Kidney glomerular epithelial cell (primary cell): ENCODE measurements around the gene DPF3.

ENCODE experiments used
- DNase-seq: peaks from one replicate; lab custom pipeline; 2025; lab: John Stamatoyannopoulos, UW

Gene DPF3

DNA sequence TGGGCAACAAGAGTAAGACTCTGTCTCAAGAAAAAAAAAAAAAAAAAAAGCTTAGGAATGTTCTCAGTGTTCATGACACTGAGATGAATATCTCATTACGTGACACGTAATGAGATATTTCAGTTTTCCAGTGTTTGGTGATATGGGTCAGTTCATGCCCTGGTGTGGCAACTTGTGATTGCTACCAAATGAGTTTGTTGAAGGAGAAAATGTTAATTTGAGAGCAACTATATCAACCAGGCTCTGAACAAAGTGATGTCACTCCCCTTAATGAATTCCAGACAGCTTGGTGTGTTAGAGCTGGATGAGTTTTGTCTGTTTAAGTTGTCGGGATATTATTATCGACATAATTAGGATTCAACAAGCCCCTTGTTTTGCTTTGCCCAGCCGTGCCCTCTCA lies 211.7 kb downstream of the DPF3 start:
- DNase-seq = no peak

DNA sequence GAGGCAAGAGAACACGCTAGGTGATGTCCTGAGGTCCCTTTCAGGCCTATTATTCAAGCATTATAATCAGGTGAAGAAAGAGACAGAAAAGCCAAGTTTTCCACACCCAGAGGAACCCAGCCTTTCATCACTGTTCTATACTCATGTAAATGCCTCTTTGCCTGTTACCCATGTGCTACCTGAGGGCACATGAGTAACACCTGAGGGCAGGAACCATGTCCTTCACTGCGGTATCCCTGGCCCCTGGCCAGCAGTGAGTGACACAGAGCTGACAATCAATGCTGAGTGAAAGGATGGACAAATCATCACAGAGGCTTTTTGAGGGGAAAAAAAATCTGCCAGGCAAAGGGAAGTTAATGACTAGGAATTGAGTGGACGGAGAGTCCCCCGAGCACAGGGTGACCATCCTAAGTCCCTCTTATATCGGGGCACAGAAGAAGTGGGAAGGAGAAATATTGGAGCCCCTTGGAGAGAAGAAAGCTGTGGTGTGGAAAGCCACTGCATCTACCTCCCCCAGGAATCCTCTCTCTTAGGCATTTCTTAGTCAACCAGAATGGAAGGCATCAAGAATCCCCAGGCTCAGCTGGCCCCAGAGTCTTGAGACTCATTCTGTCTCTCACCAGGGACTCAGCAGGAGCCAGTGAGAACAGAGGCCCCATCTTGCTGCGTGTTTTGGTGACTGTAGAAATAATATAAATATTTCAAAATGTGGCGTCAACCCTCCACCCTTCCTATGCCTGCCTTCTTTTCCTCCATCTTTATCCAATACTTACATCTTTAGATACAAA lies 212.9 kb downstream of the DPF3 start:
- DNase-seq = no peak

DNA sequence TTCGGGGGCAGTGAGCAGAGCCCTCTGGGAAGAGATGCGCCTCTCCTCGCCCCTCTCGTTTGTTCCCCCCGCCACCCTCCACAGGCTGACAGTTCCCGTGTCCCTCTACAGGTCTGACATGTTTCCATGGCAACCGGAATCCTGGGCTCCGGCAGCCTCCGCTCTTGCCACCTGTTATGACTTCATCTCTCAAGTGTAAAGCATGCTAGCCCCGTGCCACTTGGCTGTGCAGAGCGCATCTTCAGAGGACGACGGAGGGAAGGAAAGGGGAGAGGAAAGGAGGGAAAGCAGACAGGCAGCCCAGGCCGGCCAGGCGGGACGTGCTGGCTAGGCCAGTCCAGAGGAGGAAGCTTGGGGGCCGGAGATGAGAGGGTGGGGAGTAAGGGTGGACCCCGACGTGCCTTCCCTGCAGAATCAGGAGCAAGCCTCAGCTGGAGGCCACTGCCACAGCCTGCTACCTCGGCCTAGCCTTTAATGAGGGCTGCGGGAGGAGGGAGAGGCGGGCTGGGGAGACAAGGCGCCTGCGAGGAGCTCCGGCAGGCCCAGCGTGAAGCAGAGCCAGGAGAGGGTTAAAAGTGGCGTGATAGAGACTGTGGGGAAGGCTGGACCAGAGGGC lies 214.3 kb downstream of the DPF3 start:
- no peak for DNase-seq

DNA sequence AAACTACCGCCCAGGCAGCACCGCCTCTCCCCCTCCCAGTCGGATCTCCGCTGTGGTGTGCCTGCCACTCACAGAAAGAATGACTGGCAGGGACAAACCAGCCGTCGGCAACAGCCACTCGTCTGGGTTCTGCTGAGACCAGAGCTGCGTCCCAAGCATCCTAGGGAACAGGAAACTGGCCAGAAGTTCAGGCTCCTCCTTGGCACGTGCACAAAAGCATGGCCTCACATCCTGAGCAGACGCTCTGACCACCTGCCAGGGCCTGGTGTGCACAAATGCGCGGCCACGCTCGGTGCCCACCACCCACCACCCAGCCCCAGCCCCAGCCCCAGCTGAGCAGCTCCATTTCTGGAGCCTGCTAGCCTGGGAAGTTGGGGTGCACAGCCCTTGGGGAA lies 214.8 kb downstream of the DPF3 start:
- no peak for DNase-seq

DNA sequence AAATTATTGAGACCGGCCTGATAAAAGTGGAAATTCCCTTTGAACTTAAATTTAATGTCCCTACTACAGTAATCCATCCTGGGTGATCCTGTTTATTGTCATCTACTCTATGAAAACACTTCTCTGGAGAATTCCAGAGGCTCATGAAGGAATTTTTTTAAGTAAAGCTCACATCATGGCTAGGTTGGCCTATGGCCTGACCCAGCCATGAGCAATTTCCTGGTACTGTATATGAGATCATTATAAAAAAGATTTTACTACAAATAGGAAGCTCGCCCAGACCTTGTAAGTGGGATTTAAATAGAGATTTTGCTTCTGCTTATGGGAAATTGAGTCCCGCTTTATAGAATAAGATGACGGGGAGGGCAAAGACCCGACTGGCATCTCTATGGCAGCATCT lies 215.5 kb downstream of the DPF3 start:
- no peak for DNase-seq

DNA sequence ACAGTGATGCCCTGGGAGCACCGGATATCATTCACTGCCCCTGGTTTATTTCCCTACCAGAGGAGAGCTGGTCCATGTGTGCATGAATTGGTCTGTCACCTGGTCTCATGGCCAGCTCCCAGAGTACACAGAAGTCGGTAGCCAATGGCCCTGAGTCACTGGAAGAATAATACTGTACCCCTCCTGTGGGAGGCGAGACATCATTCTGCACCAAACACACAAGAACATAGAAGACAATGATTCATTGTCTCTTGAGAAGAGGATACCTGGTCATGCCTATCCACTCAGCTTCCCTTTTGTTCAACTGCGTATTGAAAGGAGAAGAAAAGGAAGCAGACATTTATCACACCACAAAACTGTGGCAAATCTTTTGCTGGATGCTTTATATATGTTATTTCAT lies 216.2 kb downstream of the DPF3 start:
- DNase-seq = peak; percentile 42

DNA sequence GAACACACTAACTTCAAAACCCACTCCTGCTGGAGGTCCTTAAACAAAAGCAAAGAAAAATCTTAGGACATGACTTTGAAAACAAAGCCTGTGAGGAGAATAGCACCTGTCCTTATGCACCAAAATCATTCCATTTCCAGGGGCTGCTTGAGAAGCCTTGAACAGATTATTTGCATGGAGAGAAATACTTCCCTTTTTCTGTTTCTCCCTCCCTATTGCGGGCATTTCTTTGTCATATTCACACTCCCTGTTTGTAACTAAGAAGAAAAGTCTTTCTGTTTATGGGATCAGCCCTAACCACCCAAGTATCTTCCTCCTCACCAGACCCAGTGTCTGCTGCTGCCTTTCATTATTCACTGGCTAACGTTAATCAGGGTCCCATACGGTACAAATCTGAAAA lies 218.8 kb downstream of the DPF3 start:
- DNase-seq = no peak

DNA sequence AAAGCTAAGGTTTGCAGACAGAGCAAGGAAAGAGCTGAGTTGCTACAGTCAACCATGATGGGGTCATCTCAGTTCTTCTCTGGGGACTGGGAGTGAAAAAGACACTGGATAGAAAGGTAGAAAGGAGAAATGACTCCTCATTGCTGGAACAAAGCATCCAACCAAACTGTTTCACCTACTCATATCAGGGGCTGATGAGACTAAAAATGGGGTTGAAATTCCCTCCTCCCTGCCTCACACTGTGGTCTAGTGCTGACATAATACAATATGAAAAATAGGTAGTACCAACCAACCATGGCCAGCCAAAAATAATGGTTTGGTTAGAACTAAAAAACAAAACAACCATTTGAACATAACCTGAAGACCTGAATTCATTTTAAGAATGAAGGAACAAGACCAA lies 220.7 kb downstream of the DPF3 start:
- no peak for DNase-seq

DNA sequence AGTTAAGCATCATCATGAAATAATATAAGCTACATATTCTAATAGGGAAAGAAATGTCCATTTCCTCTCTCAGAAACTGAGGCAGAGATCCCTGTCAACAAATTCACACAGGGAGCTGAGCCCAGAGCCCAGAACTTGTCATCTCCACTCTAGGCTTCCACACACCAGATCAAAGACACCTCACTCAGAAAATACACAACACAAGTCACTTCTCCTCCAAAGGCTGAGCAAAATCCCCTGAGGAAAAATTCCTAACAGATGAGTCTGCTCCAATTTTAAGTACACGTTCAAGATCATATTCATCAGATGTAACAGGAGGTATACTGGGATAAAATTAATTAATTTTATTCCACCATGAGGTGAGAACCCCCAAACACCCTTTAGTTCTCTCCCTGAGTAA lies 227.3 kb downstream of the DPF3 start:
- peak; percentile 61 for DNase-seq

DNA sequence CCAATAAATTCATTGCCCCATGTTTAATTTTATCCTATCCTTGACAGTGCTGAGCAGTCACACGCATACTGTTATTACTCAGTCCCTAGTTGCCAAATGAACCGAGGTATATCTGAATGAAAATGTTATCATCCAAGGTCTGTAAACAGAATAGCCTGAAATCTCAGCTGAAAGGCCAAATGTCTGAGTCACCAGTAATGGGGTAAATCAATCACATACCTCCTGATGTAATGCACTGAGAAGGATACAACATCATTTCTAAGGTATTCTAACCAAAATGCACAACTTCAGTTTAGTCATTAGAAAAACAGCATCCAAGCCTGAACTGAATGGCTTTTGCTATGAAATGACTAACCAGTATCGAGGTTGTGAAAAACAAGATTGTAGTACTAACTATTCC lies 228.6 kb downstream of the DPF3 start:
- DNase-seq = peak; percentile 100

DNA sequence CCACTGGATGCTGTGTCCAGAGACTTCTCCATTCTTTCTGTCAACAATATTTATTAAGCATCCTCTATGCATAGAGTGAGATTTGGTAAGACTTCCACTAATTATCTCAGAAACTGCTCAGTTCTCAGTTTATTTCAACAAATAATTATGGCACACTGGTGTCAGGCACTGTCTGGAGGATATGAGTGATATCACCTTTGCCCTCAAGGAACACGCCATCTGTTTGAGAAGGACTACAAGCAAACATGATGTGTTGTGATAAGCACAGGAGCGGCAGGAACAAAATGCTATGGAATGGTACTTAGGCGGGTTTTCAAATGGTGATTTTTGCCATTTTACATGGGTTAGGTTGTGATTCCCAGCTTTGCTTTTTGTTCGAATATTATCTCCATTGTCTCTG lies 229.2 kb downstream of the DPF3 start:
- DNase-seq = no peak

DNA sequence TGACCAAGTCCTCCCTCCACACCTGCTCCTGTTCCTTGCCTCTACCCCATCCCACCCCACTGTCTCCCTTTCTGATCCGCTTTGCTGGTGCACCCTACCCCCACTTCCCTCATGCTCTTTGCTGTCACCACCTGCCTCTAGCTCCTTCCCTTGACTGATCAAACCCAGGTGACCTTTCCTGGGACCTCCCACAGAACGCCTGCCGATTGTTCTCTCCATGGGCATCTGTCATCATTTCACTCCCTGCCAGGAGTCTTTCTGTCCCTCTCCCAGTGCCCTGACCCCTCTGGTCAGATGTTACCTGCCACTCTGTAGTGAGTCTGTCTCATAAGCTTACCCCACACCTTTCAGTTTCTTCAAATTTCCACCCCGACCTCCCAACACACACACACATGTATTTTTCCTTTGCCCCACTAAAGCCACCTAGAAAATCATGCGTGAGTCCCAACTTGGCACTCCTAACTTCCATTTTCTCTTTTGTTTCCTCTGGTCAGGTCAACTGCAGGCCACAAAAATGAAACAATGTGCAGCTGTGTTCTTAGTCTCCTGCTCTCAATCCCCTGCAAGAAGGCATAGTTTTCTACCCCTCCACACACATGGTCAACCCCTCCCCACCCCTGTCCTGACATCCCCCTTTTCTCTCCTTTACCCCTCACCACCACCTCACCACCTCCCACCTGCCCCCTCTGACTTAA lies 229.8 kb downstream of the DPF3 start:
- DNase-seq = no peak

DNA sequence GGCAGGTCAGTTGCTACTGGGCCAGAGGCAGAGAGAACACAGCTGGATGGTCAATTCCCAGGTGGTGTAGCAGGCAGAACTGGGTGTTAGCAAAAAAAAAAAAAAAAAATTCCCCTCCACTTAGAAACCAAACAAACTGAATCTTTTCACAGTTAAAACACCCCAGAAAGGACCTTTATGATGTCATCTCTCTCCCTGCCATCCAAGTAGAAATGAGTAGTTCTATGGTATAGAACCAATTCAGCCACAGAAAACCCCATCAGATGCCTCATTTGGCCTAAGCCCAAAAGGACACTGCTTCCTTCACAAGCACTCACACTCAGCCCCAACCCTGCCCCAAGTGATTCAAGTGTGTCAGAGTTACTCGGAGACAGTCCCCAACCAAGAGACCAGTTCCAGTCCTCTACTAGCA lies 230.8 kb downstream of the DPF3 start:
- no peak for DNase-seq

DNA sequence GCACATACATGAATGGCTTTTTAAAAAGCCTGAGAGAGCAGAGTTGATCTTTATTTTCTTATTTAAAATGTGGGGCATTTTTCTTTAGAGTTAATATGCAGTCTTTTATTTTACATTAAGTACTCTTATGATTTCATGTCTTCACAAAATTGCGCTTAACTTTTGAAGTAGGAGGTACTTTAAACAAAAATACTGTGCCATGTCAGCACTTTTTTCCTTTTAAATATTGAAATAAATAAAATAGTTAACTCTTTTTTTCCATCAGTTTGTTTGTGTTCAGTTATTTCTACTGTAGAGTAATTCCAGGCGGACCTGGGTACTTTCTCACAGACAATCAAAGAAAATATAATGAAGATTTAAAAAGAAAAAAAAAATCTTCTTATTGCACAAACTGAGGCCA lies 231.7 kb downstream of the DPF3 start:
- DNase-seq = no peak

DNA sequence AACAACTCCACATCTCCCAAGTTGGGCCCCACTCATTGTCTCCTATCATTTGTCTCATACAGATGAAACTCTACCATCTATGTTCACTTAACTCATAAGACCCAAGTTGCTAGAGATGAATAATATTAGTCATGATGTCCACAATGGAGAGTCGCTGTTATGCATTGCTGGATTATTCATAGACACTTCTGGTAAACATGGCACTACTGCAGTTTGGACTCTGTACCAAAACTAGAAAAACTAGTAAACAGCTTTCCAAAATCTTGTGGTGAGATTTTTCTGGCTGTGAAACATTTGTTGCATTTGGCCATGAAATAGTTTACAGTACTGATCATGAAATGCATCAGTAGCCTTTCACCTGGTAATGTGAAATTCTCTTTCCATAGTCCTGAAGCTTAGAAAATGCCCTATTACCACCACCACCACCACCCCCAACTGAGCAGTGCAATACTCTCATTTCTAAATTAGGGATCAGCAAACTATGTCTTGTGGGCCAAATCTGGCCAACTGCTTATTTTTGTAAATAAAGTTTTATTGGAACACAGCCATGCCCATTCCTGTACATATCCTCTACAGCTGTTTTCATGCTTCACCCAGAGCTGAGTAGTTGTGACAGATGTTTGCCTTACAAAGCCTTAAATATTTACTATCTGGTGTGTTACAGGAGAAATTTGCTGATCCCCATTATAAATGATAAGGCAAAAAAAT lies 236.5 kb downstream of the DPF3 start:
- DNase-seq = no peak

DNA sequence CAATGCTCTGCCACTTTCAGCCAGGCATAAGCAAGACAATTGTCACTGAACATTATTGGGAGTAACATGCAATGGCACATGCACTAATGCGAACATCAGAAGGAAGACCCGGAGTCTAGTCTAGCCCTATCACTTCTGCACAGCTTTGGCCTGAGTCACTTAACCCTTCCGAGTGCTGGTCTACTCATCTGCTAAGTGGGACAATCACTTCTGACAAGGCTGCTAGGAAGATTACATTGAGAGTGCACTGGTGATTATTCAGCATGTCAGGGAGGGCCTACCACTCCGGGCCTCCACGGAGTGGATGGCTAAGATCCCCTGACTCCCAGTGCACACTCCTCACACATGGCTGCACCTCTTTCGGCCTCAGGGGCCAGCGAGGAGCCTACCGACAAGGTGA lies 240.9 kb downstream of the DPF3 start:
- DNase-seq = no peak

DNA sequence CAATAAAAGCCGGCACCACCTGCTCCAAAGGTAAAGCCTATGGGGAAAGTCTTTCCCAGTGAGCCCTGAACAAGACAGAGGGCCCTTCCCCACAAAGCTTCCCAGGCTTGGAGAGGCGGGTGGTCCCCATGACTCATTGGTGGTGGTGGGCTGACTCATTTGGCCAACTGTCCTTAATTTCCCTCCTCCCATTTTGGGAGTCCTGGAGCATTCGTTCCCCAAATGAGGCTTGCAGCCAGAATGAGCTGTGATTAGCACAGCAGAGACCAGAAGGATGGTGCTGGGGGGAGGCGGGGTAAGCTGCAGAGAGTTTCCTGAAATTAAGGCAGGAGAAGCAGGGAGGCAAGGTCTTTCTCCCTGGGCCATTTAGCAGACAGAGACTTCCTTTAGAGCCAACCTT lies 241.7 kb downstream of the DPF3 start:
- no peak for DNase-seq

DNA sequence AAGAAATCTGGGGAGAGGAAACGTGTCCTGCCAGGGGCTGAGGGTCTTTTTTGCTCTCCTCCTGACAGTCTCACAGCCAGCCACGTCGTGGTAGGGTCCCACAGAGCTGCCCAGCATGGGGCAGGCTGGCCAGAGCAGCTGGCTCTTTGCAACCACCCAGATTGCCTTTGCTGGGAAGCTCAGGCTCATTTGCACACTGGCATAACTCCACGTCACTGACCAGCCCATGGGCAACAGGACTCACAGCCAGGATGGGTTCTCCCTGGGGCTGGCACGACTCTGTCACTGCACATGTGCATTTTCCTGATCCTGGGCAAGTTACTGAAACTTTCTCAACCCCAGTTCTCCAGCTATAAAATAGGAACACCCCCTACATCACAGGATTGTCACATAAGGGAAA lies 242.2 kb downstream of the DPF3 start:
- no peak for DNase-seq

DNA sequence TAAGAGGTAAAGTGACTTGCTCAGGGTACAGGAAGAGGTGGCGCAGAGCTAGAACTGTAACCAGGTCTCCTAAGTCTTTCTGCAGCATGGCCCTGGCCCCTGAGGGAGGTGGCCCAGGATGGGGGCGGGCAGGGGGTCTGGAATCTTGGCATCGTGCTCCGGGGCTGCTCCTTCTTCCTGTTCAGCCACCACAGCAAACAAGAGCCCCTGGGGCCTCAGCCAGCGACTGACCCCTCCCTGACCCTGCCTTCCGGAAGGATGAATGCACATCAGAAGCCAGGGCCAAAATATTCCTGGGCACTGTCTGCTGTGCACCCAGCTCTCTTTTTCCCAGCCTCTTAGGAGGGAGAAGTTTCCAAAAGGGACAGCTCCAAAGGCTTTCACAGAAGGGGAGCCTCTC lies 242.8 kb downstream of the DPF3 start:
- DNase-seq = no peak

DNA sequence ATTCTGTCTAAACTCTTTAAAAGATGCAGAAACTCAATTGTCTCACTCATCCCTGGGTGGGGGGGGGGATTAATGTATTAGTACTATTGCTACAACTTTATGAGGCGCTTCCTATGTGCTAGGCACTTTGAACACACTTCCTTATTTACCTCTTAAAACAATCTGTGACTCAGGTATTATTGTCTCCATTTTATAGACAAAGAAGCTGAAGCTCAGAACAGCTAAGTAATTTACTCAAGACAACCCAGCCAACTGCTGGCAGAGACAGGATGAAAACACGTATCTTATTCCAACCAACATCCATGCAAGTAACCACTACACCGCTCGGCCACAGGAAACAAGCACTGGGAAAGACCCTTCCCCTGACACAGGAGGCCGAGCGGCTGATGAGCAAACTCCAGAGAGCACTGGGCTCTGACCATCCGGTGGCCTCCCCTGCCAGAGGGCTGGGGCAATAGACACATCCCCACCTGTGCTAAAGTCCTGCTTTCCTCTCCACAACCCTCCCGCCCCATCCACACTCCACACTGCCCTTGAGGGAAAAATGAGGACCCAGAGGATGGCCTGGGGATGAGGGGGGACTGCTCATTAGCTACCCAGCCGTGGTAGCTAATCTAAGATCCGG lies 244.2 kb downstream of the DPF3 start:
- DNase-seq = no peak

DNA sequence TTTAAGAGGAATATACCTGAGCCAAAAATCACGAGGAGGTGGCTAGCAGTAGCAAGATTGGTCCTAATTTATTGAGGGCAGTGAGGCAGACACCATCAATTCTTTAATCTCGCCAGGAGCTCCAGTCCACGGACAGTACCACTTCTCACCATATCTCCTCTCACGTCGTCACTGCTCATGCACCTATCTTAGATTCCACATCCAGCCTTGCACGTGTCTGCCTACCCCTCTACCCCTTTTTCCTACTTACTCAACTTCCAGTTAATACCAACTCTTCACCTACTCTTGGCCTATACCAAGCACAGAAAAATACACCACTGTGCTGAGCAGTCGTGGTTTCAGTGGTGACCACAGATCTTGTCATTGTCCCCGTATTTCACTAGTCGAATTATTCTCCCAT lies 246.1 kb downstream of the DPF3 start:
- DNase-seq = no peak

DNA sequence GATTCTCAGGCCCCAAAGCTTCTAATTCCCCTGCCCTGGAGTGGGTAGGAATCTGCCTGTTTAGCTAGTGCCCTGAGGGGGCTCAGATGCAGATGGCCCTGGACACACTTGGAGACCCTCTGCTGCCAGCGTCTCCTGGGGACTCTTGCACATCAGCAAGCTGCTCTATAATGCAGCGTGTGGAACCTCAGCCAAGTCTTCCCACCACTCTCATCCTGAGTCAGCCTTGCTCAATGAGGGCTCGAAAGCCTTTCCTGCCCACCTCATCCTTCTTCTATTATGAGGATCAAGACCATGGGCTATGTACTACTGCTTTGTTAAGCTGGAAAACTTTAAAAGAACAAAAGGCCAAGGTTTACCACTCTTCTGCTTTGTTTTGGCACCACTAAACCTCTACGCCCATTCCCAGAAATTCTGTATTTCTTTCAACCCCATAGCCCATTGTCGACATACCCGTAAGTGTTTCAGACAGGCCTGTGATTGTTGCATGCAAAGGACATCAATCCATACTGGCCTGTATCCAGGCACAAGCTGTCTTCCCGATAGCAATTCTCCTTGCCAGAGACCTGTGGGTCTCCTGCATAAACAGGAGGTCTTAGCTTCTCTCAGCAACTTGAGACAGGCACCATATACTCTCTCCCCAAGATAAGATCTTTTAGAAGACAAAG lies 246.9 kb downstream of the DPF3 start:
- no peak for DNase-seq
